ENCODE data around the gene LRRN4CL.
"Not testable (repeated sequence)": the region's sequence is repeated elsewhere in the genome, so short reads cannot be mapped to it uniquely, and the experiment has no call there.

Gene LRRN4CL

DNA sequence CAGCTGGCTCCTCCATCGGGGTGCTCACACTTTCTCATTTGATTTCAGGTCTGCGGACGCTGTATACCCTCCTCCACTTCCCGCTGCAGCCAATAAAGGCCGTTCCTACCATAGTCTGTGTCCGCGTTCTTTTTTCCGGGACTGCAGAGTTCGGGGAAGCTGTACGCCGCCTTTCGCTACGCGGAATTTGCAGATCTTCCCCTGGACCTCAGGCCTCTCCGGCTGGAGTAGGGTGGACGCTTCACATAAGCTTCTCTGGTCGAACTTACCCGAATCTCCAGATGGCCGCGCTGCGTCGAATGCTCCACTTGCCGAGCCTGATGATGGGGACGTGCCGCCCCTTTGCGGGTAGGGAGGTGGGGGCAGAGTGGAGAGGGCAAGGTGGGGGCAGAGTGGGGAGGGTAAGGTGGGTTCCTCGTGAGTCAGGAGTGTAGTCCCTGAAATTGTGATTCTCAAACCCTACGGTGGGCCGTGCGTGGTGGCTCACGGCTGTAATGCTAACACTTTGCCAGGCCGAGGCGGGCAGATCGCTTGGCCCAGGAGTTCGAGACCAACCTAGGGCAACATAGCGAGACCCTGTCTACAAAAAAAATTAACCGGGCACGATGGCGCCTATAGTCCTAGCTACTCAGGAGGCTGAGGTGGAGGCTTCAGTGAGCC is 23.6 kb downstream of the LRRN4CL start:
- TF ChIP-seq, protein P1, sequence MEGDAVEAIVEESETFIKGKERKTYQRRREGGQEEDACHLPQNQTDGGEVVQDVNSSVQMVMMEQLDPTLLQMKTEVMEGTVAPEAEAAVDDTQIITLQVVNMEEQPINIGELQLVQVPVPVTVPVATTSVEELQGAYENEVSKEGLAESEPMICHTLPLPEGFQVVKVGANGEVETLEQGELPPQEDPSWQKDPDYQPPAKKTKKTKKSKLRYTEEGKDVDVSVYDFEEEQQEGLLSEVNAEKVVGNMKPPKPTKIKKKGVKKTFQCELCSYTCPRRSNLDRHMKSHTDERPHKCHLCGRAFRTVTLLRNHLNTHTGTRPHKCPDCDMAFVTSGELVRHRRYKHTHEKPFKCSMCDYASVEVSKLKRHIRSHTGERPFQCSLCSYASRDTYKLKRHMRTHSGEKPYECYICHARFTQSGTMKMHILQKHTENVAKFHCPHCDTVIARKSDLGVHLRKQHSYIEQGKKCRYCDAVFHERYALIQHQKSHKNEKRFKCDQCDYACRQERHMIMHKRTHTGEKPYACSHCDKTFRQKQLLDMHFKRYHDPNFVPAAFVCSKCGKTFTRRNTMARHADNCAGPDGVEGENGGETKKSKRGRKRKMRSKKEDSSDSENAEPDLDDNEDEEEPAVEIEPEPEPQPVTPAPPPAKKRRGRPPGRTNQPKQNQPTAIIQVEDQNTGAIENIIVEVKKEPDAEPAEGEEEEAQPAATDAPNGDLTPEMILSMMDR (conservative IDR thresholded peaks at IDR 0.05; ENCODE audit: low read depth, low read length), result no peak
- peak overlapping the region; percentile 83 for H3K4me3 ChIP-seq (ENCODE audit: low read depth, low read length)
- peak; percentile 87 for DNase-seq (ENCODE audit: low read depth)

- DNase-seq (ENCODE audit: low read depth), result peak; percentile 96
- H3K4me3 ChIP-seq (ENCODE audit: low read depth, low read length), result peak within 1 kb of the TSS; percentile 83
- TF ChIP-seq, protein P1 (conservative IDR thresholded peaks at IDR 0.05; ENCODE audit: low read depth, low read length), result no peak
These were observed 24.2 kb downstream of the LRRN4CL start, which contains the start of the genes C11orf98 and CSKMT for GRCh38 chr11:62665075-62665598. TSS of gene C11orf98 (minus strand) at chr11:62665210. CDS start at chr11:62665169, 41 bp downstream. TSS of gene CSKMT (plus strand) at chr11:62665312. CDS start at chr11:62665880, 568 bp downstream.

- H3K4me3 ChIP-seq (ENCODE audit: low read depth, low read length), result peak overlapping the region; percentile 83
- peak; percentile 69 for DNase-seq (ENCODE audit: low read depth)
- TF ChIP-seq, protein P1 (conservative IDR thresholded peaks at IDR 0.05; ENCODE audit: low read depth, low read length), result no peak
These were observed 24.8 kb downstream of the LRRN4CL start for GRCh38 chr11:62664405-62665074.

DNA sequence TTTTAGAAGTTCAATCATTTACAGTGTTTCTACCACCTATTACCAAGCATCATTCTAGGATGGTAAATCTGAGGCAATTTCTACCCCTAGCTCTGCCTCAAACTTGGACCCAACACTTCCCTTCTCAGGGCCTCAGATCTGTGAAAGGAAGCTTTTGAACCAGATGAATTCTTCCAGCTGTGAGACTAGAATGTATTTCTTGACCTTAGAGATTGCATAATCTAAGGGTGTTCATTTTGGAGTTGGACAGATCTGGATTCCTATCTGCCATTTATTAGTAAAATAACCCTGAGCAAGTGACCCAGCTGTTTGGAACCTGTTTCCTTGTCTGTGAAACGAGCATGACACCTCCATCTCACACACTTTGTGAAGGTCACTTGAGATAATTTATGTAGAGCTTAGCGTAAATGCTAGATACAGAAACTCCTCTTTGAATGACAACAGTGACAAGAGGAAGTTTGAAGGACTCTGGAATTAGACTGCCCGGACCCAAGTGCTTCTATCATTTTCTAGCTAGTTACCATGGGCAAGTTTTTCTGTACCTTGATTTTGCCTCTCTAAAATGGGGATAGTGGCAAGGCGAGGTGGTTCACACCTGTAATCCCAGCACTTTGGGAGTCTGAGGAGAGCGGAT is 32.4 kb downstream of the LRRN4CL start:
- TF ChIP-seq, protein P1 (conservative IDR thresholded peaks at IDR 0.05; ENCODE audit: low read depth, low read length), result no peak
- H3K4me3 ChIP-seq (ENCODE audit: low read depth, low read length), result no peak overlapping the region
- peak; percentile 48 for DNase-seq (ENCODE audit: low read depth)

GRCh38 chr11:62654297-62654696 is 35.0 kb downstream of the LRRN4CL start:
- DNase-seq (ENCODE audit: low read depth), result no peak
- H3K4me3 ChIP-seq (ENCODE audit: low read depth, low read length), result no peak overlapping the region
- TF ChIP-seq, protein P1 (conservative IDR thresholded peaks at IDR 0.05; ENCODE audit: low read depth, low read length), result no peak

GRCh38 chr11:62652161-62653006 is 36.9 kb downstream of the LRRN4CL start:
- TF ChIP-seq, protein P1 (conservative IDR thresholded peaks at IDR 0.05; ENCODE audit: low read depth, low read length), result no peak
- DNase-seq (ENCODE audit: low read depth), result no peak
- H3K4me3 ChIP-seq (ENCODE audit: low read depth, low read length), result peak overlapping the region; percentile 87

GRCh38 chr11:62650283-62650682 is 39.0 kb downstream of the LRRN4CL start:
- not testable (repeated sequence) for DNase-seq (ENCODE audit: low read depth); H3K4me3 ChIP-seq (ENCODE audit: low read depth, low read length)

Data from choroid plexus epithelial cell (primary cell).